ENCODE measurements around the gene CLDN25.
"Not testable (repeated sequence)": the region's sequence is repeated elsewhere in the genome, so short reads cannot be mapped to it uniquely, and the experiment has no call there.

CLDN25 gene
- 0 reads per million in 9 experiments for total RNA-seq

GRCh38 chr11:113779496-113779895 lies at the start of gene CLDN25:
Gene CLDN25, plus strand, starts transcription at chr11:113779796. Its CDS starts 0 bp downstream, at chr11:113779796.
- Mint-ChIP-seq H3K4me1 (ENCODE audit: low read depth in 2 of 2) (peaks cover 0 to 1% of the 10 kb centered on the region in 2 donors), H3K27ac (no peak within 1 kb of the TSS), H3K4me3 (no peak within 1 kb of the TSS), H3K27me3 (peaks cover 44 to 58% of the 10 kb centered on the region in 2 donors), H3K36me3 (ENCODE audit: insufficient read depth) (peaks cover 5% of the 10 kb centered on the region), H3K9me3 (no peaks in the 10 kb centered on the region)
- DNase-seq (no peak), ATAC-seq (replicated peaks) (no peak)

GRCh38 chr11:113730887-113731726 lies 48.5 kb upstream of the CLDN25 start:
- no peak for ATAC-seq (replicated peaks)
- H3K27ac Mint-ChIP-seq, result no peak overlapping the region

GRCh38 chr11:113732092-113732491 lies 47.5 kb upstream of the CLDN25 start:
- ATAC-seq (replicated peaks), result no peak
- Mint-ChIP-seq H3K4me3 (no peak overlapping the region), H3K27ac (peak overlapping the region in 1 of 2 donors; percentile 16), H3K4me1 (ENCODE audit: low read depth in 2 of 2) (no peaks in the 10 kb centered on the region), H3K36me3 (ENCODE audit: insufficient read depth) (peaks cover 35% of the 10 kb centered on the region), H3K27me3 (no peaks in the 10 kb centered on the region), H3K9me3 (no peaks in the 10 kb centered on the region)
- DNase-seq, result no peak

More at GRCh38 chr11:113730887-113731726, 48.5 kb upstream of the CLDN25 start:
- Mint-ChIP-seq H3K36me3 (ENCODE audit: insufficient read depth) (peaks cover 26% of the 10 kb centered on the region), H3K4me1 (ENCODE audit: low read depth in 2 of 2) (no peaks in the 10 kb centered on the region), H3K4me3 (no peak overlapping the region), H3K27me3 (no peaks in the 10 kb centered on the region), H3K9me3 (no peaks in the 10 kb centered on the region)
- DNase-seq, result no peak

GRCh38 chr11:113736323-113736722 lies 43.3 kb upstream of the CLDN25 start:
- Mint-ChIP-seq H3K4me1 (ENCODE audit: low read depth in 2 of 2) (no peaks in the 10 kb centered on the region), H3K36me3 (ENCODE audit: insufficient read depth) (peaks cover 56% of the 10 kb centered on the region), H3K4me3 (no peak overlapping the region), H3K27ac (no peak overlapping the region), H3K27me3 (no peaks in the 10 kb centered on the region), H3K9me3 (no peaks in the 10 kb centered on the region)
- no peak for DNase-seq
- ATAC-seq (replicated peaks), result no peak

- H3K4me3 Mint-ChIP-seq, result no peak overlapping the region
- no peak for ATAC-seq (replicated peaks)
- H3K9me3 Mint-ChIP-seq, result no peaks in the 10 kb centered on the region
- H3K4me1 Mint-ChIP-seq (ENCODE audit: low read depth in 2 of 2), result no peaks in the 10 kb centered on the region
- H3K27ac Mint-ChIP-seq, result no peak overlapping the region
- H3K36me3 Mint-ChIP-seq (ENCODE audit: insufficient read depth), result peaks cover 33% of the 10 kb centered on the region
- DNase-seq, result no peak
- no peaks in the 10 kb centered on the region for H3K27me3 Mint-ChIP-seq
Observed at GRCh38 chr11:113752932-113753331, 26.7 kb upstream of the CLDN25 start.

GRCh38 chr11:113760241-113760640 lies 19.4 kb upstream of the CLDN25 start:
- H3K4me1 Mint-ChIP-seq (ENCODE audit: low read depth in 2 of 2), result peaks cover 4 to 12% of the 10 kb centered on the region in 2 donors
- H3K27me3 Mint-ChIP-seq, result no peaks in the 10 kb centered on the region
- DNase-seq (no peak), ATAC-seq (replicated peaks) (no peak)
- peak overlapping the region in 1 of 2 donors; percentile 52 for H3K27ac Mint-ChIP-seq
- peaks cover 32% of the 10 kb centered on the region for H3K36me3 Mint-ChIP-seq (ENCODE audit: insufficient read depth)
- H3K4me3 Mint-ChIP-seq, result no peak overlapping the region
- no peaks in the 10 kb centered on the region for H3K9me3 Mint-ChIP-seq

- H3K4me3 Mint-ChIP-seq, result not testable (repeated sequence)
Observed at GRCh38 chr11:113763040-113763439, 16.6 kb upstream of the CLDN25 start.

GRCh38 chr11:113764527-113765219 lies 14.9 kb upstream of the CLDN25 start:
- Mint-ChIP-seq H3K4me3 (no peak overlapping the region), H3K27ac (no peak overlapping the region), H3K4me1 (ENCODE audit: low read depth in 2 of 2) (peaks cover 14 to 26% of the 10 kb centered on the region in 2 donors), H3K9me3 (no peaks in the 10 kb centered on the region), H3K27me3 (no peaks in the 10 kb centered on the region), H3K36me3 (ENCODE audit: insufficient read depth) (peaks cover 13% of the 10 kb centered on the region)
- ATAC-seq (replicated peaks), result no peak
- no peak for DNase-seq

More at GRCh38 chr11:113763040-113763439, 16.6 kb upstream of the CLDN25 start:
- not testable (repeated sequence) for H3K9me3 Mint-ChIP-seq; DNase-seq; H3K27ac Mint-ChIP-seq; H3K27me3 Mint-ChIP-seq; ATAC-seq (replicated peaks)
- peaks cover 26% of the 10 kb centered on the region for H3K36me3 Mint-ChIP-seq (ENCODE audit: insufficient read depth)
- H3K4me1 Mint-ChIP-seq (ENCODE audit: low read depth in 2 of 2), result peaks cover 14 to 24% of the 10 kb centered on the region in 2 donors

GRCh38 chr11:113771964-113772363 lies 7.6 kb upstream of the CLDN25 start:
- H3K4me1 Mint-ChIP-seq (ENCODE audit: low read depth in 2 of 2), result peaks cover 20 to 28% of the 10 kb centered on the region in 2 donors
- ATAC-seq (replicated peaks) (no peak), DNase-seq (no peak)
- H3K27ac Mint-ChIP-seq, result peak overlapping the region in 1 of 2 donors; percentile 98
- no peaks in the 10 kb centered on the region for H3K9me3 Mint-ChIP-seq
- peak overlapping the region; percentile 98 to 100 for H3K4me3 Mint-ChIP-seq
- peaks cover 28% of the 10 kb centered on the region for H3K36me3 Mint-ChIP-seq (ENCODE audit: insufficient read depth)
- H3K27me3 Mint-ChIP-seq, result no peaks in the 10 kb centered on the region

GRCh38 chr11:113773092-113773415 lies 6.5 kb upstream of the CLDN25 start:
- peaks cover 21% of the 10 kb centered on the region for H3K36me3 Mint-ChIP-seq (ENCODE audit: insufficient read depth)
- no peak for ATAC-seq (replicated peaks)
- H3K27ac Mint-ChIP-seq, result peak overlapping the region; percentile 93 to 98
- H3K9me3 Mint-ChIP-seq, result no peaks in the 10 kb centered on the region
- H3K4me1 Mint-ChIP-seq (ENCODE audit: low read depth in 2 of 2), result peaks cover 13 to 20% of the 10 kb centered on the region in 2 donors
- no peak for DNase-seq
- peaks cover 0 to 6% of the 10 kb centered on the region in 2 donors for H3K27me3 Mint-ChIP-seq
- peak overlapping the region; percentile 98 to 100 for H3K4me3 Mint-ChIP-seq

GRCh38 chr11:113773416-113774173 lies 6.0 kb upstream of the CLDN25 start, which contains the start of gene ZW10:
Gene ZW10, minus strand, starts transcription at chr11:113773692. Its CDS starts 26 bp downstream, at chr11:113773666.
- H3K4me3 Mint-ChIP-seq, result peak within 1 kb of the TSS; percentile 98 to 100
- peaks cover 22% of the 10 kb centered on the region for H3K36me3 Mint-ChIP-seq (ENCODE audit: insufficient read depth)
- peak; percentile 90 to 92 (median 91) for DNase-seq
- peak; percentile 97 for ATAC-seq (replicated peaks)
- peaks cover 13 to 18% of the 10 kb centered on the region in 2 donors for H3K4me1 Mint-ChIP-seq (ENCODE audit: low read depth in 2 of 2)
- H3K27me3 Mint-ChIP-seq, result peaks cover 0 to 9% of the 10 kb centered on the region in 2 donors
- H3K9me3 Mint-ChIP-seq, result no peaks in the 10 kb centered on the region
- H3K27ac Mint-ChIP-seq, result peak within 1 kb of the TSS; percentile 93 to 98

- Mint-ChIP-seq H3K4me3 (peak overlapping the region; percentile 98 to 100), H3K27ac (peak overlapping the region; percentile 93 to 98), H3K36me3 (ENCODE audit: insufficient read depth) (peaks cover 22% of the 10 kb centered on the region), H3K9me3 (no peaks in the 10 kb centered on the region), H3K27me3 (peaks cover 0 to 10% of the 10 kb centered on the region in 2 donors), H3K4me1 (ENCODE audit: low read depth in 2 of 2) (peaks cover 13 to 18% of the 10 kb centered on the region in 2 donors)
- ATAC-seq (replicated peaks), result no peak
- DNase-seq, result no peak
Observed at GRCh38 chr11:113774174-113774503, 5.5 kb upstream of the CLDN25 start.

All from effector memory CD8-positive, alpha-beta T cell (primary cell).